NCI-H82 (cell line): ENCODE data around the gene RAD51B.

Experiments
- DNase-seq: peaks from one replicate; lab custom pipeline; 2025; lab: John Stamatoyannopoulos, UW

The RAD51B gene

DNA sequence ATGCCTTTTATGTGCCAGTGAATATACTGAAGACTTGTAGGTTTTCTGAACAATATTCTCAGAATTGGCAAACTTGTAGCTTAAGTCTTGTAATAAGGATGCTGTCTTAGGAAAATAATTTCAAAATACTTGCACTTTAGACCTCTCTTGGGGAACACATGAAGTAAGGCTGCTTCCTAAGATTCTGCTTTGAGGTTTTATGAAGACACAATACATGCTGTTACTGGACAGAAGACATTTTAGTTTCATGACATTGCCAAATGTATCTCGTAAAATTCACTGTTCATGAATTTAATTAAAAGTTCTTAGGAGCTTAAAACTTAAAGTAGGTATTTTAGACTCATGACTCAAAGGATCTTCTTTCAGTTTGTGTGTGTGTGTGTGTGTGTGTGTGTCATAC, 80.7 kb downstream of the RAD51B start:
- DNase-seq, result no peak

DNA sequence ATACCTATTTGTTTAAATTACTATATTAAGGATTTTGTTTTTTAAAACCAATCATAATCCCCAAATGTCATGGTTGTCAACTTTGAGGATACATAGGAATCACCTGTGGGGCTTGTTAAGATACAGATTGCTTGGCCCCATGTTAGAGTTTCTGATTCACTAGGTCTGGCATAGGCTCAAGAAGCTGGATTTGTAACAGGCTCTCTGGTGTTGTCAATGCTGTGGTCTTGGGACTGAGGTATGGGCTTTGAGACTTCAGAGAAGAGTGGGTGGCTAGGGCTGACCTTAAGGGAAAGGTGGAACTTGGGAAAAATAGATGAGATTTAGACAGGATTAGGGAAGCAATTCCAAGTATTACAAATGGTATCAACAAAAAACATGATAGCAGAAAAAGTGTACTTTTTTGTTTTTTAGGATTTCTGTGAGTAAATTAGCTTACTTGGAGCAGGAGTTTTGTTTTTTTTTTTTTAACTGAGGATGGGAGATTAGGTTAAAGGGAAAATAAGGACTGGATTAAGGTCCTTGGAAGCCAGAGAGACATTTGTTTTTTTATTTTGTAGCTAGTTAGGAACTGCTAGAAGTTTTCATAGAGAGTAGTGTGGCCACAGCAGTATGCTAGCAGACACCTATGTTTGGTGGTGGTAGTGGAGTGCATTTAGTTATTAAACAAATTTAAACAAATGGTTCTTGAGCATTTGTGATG, 88.6 kb downstream of the RAD51B start:
- DNase-seq, result no peak

DNA sequence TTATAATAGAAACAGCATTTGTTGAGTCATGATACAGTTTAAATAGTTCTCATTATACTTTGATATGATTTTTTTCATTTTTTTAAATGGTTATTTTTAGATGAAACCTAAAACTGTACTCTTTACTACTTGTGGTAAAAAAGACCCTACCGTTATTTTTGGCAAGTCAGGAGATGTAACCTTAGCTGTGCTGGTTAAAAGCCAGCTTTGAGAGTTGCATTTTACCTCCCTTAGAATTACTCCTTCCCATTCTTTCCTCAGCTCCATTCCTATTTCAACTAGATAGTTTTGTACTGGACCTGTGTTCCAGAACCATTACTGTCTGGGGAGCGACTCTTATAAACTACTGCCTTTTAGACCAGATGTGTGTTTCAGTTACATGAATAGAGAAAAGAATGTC, 92.0 kb downstream of the RAD51B start:
- no peak for DNase-seq

DNA sequence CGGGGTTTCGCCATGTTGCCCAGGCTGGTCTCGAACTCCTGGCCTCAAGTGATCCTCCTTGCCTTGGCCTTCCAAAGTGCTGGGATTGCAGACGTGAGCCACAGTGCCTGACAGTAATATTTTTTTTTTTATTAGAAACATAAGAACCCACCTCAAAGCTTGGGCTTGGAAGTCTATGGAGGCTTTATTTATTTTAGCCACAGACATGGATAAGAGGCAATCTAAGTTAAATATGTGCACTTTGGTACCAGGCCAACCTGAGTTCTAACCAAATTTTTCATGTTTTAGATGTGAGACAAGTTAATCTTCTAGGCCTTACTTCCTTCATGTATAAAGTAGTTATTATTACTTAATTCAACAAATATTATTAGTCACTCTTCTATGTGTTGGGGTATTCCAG, 96.9 kb downstream of the RAD51B start:
- no peak for DNase-seq

DNA sequence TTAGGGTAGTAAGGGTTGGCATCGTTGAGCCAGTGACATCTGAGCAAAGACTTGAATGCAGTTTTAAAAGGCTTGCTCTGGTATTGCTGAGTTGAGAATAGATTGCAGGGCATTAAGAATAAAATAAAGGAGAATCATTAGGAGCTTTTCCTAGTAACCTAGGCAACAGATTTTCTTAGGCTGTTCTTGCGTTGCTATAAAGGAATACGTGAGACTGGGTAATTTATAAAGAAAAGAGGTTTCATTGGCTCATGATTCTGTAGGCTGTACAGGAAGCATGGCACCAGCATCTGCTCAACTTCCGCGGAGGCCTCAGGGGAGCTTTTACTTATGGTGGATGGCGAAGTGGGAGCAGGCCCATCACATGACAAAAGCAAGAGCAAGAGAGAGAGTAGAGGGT, 97.4 kb downstream of the RAD51B start:
- DNase-seq, result no peak

DNA sequence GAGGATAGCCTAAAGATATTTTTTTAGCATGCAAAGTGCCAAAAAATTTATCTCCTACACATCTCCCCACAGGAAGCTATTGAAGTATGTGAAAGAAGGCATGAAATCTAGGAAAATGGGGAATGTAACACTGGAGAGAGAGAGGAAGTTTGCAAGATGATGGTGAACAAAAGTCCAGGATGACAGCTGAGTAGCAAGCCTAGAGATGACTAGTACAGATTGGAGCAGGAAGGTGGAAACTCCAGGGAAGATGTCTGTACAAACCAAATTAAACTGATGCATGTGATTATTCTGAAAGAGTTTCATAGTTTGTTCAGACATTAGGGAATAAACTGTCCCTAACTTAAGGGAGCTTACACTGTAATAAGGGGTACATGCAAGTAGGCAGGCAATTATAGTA, 99.3 kb downstream of the RAD51B start:
- DNase-seq, result no peak

DNA sequence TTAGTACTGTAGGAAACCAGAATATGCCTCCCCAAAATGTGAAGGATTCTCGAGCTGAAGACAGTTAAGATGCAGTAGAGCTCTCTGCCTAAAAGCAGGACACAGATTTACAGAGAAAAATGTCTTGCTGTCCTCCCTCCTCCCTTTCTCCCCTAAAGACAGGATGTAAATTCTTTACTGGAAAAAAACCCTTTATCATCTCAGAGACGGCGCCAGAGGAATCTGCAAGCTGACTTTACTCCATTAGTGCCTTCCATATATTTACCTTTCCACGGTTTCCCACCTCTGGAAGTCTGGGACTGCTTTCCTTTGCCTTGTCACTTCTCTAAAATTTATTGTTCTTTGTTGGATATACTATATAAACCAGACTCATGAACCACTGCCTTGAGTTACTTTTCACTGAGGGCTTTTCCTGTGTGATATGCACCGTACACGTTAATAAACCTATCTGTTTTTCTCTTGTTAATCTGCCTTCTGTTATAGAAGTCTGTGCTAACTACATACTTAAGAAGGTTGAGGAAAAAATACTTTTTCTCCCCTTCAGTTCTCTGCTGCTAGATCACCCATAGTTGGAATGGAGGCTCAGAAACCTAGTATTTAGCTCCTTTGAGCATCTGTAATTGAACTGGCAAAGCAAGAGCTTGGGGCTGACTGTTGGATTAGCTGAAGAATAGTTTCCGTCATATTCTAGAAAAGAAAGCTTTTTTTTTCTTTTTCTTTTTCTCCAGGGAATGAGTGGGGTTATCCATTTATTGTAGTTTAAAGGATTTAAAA, 99.9 kb downstream of the RAD51B start:
- no peak for DNase-seq

DNA sequence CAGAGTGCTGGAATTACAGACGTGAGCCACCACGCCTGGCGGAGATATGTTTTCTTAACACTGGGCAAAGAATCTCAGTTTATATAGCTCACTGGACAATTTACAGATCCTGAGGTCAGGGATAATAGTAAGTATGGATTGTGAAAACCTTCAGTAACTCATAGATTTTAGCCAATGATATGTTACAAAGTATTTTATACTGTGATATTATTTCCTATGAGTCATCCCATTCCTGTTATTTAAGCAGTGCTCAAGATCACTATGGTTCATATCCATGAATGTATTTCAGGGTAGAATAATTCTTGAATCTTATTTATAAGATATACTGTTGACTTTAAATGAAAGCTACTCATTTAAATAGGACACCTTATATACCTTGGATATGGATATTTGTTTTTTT, 107.2 kb downstream of the RAD51B start:
- no peak for DNase-seq

DNA sequence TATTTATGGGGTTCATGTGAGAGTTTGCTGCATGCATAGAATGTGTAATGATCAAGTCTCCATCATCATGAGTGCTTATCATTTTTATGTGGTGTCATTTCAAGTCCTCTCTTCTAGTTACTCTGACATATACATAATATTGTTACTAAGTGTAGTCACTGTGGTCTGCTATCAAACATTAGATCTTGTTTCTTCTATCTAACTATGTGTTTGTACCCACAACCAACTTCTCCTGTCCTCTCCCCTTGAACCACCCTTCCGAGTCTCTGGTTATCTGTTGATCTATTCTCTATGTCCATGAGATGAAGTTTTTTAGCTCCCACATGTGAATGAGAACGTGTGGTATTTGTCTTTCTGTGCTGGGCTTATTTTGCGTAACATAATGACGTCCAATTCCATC, 107.7 kb downstream of the RAD51B start:
- DNase-seq, result no peak

DNA sequence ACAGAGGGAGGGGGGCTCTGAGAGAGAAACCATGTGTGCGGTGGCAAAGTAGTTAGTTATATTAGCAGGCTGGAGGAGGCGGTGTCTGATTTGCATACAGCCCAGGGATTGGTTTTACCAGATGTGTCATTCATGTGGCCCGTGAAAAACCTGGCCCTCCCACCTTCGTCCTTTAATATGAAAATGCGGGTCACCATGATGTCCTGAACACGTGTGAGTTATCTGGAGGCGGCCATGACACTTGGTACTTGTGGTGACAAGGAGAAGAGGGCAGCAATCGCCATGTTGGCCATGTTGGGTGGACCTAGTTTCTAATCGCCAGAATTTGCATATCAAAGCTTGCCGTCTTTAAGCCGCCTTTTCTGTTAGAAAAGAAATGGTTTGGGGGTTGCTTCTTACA, 108.8 kb downstream of the RAD51B start:
- DNase-seq, result no peak

DNA sequence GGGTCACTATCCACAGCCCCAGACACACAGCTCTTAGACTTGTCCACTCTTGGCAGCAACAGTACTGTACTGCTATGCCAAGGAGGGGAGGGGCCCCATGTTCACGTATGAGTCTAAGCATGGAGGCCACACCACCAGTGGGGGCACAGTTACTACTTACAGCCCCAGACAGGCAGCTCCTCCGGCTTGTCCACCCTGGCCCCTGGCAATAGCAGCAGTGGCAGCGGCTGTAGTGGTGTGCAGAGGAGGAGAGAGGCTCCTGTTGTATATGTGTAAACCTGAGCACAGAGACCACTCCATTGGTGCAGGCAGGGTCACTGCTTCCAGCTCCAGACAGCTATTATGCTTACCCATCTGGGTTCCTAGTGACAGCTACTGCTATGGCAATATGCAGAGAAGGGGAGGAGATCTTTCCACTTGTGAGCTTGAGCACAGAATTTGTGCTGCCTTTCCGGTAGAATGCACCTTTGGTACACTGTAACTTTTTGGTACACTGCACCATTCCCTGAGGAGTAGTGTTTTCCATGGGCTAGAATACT, 113.2 kb downstream of the RAD51B start:
- no peak for DNase-seq

DNA sequence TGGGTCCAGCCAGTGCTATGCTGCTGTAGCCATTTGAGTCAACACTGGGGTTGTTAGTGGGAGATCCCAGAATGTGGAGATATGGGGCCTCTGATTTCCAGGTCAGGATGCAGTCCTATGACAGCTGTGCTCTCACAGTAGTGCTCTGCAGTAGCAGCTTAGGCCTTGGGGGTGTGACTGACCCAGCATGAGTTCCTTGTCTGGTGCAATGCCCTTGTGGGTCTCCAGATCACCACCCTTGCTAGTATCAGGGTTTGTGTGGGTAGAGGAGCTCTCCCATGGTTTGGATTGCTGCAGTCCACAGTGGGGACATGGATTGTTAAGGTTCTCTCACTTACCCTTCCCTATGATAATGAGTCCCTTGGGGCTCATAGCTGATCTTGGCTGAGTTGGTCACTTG, 113.7 kb downstream of the RAD51B start:
- no peak for DNase-seq

DNA sequence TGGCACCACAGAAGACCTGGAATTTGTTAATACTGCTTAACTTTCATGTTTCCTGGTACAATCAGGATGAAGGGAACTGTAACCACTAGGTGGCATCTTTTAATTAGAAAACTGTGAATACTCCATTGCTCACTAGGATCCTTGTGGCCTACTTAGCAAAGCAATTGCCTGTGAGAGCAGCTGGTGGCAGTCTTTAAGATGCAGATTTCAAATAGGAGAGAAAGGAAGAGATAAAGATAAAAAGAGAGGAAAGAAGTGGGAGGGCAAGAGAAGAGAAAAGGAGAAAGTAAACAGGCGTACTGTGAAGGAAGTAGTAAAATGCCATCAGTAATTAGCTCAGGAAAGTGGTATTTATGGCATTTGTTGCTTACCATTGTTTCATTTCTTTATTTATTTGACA, 114.5 kb downstream of the RAD51B start:
- peak; percentile 85 for DNase-seq

DNA sequence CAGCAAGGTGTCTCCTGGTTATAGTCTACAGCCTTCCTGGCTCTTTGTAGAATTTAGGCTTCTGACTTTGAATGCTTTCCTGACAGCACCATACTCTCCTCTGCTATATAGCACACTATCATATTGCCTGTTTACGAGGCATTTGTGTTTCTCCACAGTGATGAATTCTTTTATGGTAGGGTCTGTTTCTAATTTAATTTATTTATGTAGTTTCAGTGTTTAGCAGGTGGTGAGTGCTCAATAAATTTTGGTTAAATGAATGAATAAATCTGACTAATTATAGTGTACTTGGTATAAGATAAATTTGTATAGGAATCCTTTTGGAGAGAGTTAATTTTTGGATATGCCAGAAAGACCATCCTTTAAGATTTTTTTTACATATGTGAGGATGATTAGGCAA, 115.3 kb downstream of the RAD51B start:
- DNase-seq, result no peak

DNA sequence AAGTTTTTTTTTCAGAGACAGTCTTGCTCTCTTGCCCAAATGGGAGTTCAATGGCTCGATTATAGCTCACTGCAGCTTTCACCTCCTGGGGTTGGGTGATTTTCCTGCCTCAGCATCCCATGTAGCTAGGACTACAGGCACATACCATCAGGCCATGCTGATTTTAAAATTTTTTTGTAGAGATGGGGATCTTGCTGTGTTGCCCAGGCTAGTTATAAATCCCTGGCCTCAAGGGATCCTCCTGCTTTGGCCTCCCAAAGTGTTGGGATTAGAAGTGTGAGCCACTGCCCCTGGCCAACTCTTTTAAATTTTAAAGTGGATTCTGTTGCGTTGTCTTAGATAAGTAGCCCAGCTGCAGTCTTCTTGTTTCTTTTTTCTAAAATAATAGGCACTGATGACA, 115.8 kb downstream of the RAD51B start:
- DNase-seq, result no peak

DNA sequence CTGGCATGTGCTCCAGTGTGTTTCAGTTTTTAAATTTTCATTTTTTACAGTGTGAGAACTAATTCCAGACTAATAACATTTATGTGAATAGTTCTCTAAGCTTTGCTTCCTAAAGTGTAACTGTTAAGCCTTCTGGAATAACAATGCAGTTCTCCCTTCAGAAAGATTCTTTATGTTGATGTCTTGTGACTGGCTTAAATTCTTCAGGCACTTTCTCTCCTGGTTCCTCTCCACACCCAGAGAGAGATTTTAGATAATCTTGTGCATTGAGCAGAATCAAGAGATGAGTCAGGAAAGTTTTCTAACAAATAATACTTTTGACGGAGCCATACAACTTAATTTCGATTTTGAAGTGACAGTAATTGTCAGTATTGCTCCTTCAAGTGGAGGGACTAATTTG, 118.5 kb downstream of the RAD51B start:
- DNase-seq, result no peak

DNA sequence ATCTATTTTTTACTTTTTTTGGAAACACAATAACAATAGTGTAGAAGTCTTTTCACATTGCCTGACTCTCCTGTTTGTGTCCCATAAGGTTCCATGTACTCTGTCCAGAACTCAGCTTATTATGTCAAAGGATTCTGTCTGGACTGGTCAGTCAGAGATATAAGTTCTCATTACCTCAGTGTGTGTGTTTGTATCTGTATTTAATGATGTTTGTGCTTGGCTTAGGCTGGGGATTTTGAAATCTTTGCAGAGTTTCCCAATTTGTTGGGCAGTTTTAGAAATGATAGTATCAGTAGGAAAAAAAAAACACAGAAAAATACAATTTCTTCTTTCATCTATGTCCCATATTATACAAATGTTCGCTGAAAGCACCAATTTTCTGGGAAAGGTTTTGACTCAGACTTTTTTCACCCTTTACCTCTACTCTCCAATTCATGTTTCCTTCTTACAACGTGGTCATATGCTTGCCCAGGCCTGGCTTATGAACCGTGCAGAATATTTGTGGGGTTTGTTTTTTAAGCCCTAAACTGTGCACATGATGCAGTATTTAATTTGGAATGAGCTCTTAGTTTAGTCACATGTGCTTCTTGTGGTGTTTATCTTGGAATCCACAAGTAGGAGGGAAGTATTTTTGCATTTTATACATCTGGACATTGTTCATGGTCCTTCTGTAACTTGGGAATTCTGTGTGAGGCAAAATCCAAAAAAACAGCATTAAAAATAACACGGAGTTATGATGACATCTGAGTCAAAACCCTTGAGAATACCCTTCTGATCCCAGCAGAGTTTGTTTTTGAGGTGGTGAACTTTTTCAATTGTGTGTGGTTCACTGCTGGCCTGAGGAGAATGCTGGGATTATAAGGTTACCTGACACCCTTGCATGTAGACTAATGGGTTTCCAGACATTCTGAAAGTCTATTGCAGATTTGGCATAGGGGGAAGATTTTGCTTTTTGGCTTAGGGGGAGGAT, 121.2 kb downstream of the RAD51B start:
- peak; percentile 32 for DNase-seq

DNA sequence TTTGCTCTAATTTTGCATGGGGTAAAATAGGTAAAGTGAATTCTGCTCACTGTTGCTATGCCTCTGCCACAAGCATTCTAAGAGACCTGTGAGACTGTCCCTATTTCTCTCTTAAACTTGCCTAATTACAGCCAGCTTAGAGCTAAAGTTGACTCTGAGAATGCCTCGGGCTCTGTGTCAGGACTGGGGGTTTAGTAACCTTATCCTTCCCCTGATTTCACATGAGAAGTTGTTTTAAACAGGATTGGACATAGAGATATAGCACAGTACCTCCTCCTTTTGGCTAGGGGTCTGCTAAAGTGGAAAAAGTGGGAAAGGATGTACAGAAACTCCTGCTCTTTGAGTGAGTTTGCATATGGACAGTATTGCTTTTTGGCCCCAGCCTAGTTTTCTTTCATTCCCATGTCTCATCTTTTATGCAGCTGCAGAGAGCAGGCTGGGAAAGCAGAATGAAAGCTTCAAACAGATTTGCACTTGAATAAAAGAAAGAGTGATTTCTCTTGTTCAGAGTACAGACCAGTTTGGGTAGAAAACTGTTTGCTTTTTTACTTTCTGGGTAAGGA, 122.0 kb downstream of the RAD51B start:
- peak; percentile 34 for DNase-seq

DNA sequence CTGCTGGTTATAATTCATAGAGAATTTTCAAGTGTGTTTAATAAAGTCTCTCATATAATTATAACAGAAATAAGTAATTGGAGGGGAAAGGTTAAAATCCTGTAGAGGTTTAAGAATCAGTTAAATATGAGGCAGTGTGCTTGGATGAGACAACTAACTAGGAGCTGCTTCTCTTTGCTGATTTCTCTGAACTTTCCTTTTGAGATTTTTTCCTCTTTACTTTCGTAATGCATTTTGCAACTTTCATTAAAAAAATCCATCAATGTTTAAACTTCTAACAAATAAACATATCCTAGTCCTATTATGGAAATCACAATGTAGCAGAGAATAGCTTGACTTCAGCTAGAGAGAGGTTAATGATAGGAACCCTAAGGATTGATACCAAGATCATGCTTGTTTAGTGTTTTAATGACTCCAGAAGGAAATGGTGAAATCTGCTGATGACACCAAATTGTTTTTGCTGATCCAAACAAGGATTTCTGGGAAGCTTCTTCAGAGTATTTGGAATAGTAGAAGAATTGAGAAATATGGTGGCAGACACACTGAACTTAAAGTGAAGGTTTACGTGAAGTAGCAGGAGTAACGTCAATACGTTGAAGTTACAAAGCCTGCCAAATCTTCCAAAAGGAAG, 122.6 kb downstream of the RAD51B start:
- no peak for DNase-seq

DNA sequence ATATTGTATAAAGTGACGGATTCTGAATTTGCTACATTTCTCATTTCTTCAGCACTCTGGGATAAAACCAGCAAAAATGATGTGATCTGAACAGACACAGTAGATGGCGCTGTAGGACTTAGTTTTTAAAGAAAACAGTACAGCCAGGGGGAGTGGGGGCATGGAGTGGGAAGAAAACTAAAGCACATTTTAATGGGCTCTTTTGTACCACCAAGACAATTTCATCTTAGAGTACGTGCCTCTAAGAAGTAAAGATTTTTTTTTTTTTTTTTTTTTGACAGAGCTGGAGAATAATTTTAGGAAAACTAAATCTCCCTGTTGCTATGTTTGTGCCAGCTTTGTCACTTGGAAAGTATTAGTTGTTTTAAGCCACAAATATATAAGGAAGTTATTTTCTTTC, 124.4 kb downstream of the RAD51B start:
- DNase-seq, result peak; percentile 90

DNA sequence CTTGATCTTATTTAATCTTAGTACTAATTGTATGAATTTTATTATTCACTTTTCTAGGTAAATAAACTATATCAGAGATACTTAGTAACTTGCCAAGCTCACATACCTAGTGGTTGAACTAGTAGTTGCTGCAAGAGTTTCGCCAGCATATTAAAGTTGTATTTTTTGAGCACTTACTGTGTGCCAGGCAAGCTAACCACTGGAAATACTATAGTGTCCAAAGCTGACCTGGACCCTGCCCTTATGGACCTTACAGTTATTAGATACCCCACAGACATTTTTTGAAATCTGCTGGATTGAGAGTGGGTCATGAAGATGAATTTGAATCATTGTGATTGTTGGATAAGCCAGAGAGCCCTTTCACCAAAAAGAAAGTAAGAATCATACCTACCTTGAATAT, 125.0 kb downstream of the RAD51B start:
- DNase-seq, result no peak

DNA sequence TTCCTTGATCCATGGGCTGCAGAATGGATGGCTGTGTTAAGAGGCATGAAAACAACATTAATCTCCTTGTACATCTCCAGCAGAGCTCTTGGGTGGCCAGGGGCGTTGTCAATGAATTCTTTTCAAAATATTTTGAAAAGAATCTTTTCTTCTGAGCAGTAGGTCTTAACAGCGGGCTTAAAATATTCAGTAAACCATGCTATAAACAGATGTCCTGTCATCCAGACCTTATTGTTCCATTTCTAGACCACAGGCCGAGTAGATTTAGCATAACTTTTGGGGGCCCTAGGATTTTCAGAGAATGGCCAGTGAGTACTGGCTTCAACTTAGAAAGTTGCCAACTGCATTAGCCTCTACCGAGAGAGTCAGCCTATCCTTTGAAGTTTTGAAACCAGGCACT, 130.2 kb downstream of the RAD51B start:
- DNase-seq, result no peak
